ENCODE data around the gene CLRN1.

DNA sequence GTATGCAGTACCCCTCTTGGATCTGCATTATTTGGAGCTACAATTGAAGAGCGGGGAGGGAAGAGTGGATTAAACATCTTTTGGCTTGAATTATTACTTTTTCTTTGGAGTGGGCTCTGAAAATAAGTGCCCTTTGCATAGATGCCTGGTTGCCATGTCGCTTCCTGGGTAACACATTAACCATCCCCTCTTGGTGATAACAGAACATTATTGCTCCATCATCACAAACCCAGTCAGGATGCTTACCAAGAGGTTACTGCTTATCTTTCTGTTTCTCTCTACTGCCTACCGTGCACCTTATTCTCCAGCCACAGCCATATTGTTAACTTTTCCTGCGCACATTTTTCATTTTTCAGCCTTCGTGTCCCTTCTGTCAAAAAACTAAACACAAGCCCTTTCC, 42.7 kb upstream of the CLRN1 start:
- TF ChIP-seq ZNF717 (CRISPR knock-in tag; IDR thresholded peaks at IDR 0.05): no peak
- no peak for TF ChIP-seq ZNF311 (CRISPR knock-in tag; IDR thresholded peaks at IDR 0.05)
- no peak for TF ChIP-seq RCOR1 (IDR thresholded peaks at IDR 0.05; ENCODE audit: borderline replicate concordance in 1 of 2, low read depth in 2 of 2, low read length in 2 of 2)
- TF ChIP-seq EZH2 (IDR thresholded peaks at IDR 0.05; ENCODE audit: borderline replicate concordance, low read depth, low read length): no peak
- TF ChIP-seq MTF1 (CRISPR knock-in tag; IDR thresholded peaks at IDR 0.05; ENCODE audit: borderline replicate concordance): no peak
- TF ChIP-seq ZBTB17 (CRISPR knock-in tag; IDR thresholded peaks at IDR 0.05): no peak

All from K562 (cell line).